WI38 (cell line): ENCODE measurements around the gene SHOX.

Experiments used
- H3K4me3 ChIP-seq: 2 replicates; pipeline ENCODE4 v1.5.1; 2011; ENCODE audit warnings: low read depth, mild to moderate bottlenecking, control low read depth, low read length
- TF ChIP-seq, protein P1 (sequence below): IDR thresholded peaks from 2 replicates; pipeline ENCODE4 v1.5.1; 2012; ENCODE audit warnings: low read depth, mild to moderate bottlenecking, control low read depth, low read length

SHOX gene

DNA sequence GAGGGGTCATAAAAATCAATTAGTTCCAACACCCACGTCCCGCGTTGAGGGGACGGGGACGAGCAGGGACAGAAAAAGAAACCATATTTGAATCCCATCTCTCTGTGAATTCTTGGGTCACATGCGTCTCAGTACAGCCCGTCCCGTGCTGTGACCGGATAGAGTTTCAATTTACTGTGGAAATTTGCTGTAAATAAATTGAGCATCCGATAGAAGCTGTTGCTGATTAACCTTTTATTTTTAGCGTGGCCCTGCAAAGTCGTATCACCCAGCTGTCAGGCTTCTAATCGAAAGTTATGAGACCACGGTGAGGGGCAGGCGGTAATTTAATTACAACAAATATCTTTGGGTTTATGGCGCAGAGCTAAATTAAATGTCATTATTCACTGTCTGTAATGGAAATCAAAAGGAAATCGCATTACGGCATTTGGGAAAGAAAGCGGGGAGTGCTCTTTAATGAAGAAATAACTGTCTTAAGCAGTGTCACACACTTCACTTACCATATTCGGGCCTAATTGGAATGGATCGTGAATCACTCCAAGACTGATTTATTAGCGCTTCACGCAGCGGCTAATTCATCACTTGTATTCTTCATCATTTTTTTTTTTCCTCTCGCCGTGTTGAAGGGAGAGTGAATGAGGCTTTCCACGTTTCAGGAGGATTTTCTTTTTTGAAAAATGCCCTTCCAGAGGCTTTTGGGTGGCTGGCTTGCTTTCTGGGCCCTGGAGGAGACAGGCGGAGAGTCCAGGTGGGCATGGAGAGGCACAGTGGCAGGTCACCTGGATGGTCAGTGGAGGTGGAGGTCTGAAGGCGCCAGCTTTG lies 7.3 kb downstream of the SHOX start:
- TF ChIP-seq, protein P1, sequence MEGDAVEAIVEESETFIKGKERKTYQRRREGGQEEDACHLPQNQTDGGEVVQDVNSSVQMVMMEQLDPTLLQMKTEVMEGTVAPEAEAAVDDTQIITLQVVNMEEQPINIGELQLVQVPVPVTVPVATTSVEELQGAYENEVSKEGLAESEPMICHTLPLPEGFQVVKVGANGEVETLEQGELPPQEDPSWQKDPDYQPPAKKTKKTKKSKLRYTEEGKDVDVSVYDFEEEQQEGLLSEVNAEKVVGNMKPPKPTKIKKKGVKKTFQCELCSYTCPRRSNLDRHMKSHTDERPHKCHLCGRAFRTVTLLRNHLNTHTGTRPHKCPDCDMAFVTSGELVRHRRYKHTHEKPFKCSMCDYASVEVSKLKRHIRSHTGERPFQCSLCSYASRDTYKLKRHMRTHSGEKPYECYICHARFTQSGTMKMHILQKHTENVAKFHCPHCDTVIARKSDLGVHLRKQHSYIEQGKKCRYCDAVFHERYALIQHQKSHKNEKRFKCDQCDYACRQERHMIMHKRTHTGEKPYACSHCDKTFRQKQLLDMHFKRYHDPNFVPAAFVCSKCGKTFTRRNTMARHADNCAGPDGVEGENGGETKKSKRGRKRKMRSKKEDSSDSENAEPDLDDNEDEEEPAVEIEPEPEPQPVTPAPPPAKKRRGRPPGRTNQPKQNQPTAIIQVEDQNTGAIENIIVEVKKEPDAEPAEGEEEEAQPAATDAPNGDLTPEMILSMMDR = no peak
- H3K4me3 ChIP-seq = no peak overlapping the region

DNA sequence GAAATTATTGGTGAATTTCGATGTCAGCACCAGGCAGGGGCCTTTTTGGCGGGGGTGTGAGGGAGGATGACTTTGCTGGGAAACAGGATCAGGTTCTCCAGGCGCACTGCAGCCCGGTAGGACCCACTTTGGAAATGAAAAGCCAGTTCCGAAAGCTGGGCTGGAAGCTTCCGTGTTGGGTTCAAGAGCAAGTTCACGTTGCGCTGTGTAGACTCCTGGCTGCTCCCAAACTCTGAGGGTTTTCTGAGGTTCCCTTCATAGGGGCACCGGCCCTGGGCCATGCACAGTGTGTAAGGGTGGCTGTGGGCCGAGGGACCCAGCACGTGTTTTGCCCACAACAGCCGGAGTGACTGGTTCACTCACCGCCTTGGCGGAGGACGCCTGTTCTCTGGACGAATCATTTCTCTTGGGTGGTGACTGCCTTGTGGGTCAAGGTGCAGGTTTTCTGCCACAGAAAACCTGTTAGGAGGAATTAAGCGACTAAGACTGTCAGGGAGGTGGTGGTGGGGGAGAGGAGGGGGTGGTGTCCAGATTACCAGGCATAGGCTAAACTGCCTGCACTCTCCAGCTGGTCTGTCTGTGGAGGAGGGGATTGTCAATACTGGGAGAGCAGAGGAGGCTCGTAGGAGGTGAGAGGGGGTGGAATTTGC lies 8.0 kb downstream of the SHOX start:
- H3K4me3 ChIP-seq = no peak overlapping the region
- TF ChIP-seq, protein P1 = no peak

DNA sequence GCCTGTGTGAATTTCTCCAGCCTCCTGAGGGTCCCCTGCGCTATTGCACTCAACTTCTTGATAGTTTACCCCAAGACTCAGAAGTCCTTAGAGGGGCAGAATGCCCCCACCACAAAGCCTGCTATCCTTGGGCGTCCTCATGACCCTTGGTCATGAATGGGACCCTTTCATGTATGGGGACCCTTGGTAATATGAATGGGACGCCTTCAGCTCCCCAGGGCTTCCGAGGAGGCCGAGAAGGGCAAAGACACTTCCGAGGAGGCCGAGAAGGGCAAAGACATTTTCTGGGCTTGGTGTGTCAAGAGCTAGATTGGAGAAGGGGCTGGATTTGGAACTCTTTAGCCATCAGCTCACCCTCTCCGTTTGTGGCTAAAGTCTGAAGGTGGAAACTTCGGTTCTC lies 8.6 kb downstream of the SHOX start:
- TF ChIP-seq, protein P1 = no peak
- H3K4me3 ChIP-seq = no peak overlapping the region

DNA sequence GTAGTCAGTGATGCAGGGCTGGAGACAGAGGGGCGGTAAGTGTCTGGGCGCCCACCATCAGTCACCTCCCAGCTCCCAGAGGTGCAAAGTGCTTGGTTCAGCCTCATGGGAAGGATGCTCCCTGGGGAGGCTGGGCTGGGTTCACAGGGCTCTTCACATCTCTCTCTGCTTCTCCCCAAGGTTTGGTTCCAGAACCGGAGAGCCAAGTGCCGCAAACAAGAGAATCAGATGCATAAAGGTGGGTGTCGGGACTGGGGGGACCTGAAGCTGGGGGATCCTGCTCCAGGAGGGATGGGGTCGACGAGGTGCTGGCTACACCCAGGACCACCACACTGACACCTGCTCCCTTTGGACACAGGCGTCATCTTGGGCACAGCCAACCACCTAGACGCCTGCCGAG lies 10.1 kb downstream of the SHOX start:
- TF ChIP-seq, protein P1 = no peak
- H3K4me3 ChIP-seq = no peak overlapping the region

DNA sequence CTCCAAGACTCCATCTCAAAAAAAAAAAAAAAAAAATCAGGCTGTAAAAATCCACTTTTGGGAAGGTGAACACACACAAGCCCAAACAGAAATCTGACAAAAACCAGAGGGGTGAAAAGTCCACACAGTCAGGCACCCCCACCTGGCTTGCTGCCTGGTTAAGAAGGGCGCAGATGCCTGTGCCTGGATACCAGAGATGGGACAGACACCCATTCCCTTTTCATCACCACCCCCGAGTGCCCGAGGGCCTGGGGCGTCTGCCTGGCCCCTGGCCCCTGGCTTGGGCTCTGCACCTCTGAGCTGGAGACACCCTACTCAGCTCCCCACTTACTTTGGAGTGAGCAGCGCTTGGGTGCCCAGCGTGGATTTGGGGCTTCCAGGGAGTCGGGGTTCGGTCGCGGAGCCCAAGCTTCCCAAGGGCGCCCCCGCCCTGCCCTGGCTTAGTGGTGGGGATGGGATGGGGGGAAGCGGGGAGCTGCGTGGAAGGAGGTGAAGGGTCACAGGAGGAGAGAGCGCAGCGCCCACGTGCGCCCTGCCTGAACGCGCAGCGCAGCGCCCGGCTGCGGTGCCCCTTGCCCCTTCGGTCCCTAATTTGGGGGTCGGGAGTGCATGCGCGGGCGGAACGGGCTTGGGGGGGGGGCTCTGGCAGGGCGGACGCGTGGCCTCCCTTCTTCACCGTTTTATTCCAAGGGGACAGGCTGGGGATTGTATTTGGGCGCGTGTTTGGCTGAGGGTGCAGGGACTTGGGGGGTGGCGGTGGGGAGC lies 11.3 kb downstream of the SHOX start:
- H3K4me3 ChIP-seq = no peak overlapping the region
- TF ChIP-seq, protein P1 = no peak

DNA sequence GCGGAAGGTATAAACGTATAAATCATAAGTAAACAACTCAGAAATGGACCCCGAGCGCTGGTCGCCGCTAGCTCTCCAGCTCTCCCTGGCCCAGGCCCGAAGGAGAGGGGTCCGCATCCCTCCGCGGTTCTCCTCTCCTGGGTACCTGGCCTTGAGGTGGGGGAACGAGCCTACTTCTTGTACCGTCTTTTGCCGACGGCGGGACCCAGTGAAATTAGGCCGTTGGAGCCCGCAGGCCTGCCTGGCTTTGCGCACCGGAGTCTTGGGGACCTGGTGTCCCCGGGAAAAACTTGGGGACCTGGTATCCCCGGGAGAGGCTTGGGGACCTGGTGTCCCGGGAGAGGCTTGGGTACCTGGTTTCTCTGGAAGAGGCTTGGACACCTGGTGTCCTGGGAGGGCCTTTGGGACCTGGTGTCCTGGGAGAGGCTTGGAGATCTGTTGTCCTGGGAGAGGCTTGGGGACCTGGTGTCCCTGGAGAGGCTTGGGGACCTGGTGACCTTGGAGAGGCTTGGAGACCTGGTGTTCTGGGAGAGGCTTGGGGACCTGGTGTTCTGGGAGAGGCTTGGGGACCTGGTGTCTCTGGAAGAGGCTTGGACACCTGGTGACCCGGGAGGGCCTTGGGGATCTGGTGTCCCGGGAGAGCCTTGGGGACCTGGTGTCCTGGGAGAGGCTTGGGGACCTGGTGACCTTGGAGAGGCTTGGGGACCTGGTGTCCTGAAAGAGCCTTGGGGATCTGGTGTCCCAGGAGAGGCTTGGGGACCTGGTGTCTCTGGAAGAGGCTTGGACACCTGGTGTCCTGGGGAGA lies 12.0 kb downstream of the SHOX start:
- TF ChIP-seq, protein P1 = no peak
- no peak overlapping the region for H3K4me3 ChIP-seq
